CD4-positive, alpha-beta T cell treated with Interleukin-15 for 1 hour (primary cell): ENCODE data around the gene SLC38A4.

Experiments used
- DNase-seq: peaks from one replicate; pipeline ENCODE4 v3.0.0-alpha.2; 2020

Gene SLC38A4

GRCh38 chr12:46814143-46814542, 11.7 kb downstream of the SLC38A4 start:
- DNase-seq, result no peak

- DNase-seq, result no peak
Measured at GRCh38 chr12:46811185-46811584, 14.6 kb downstream of the SLC38A4 start.

- DNase-seq, result no peak
Measured at GRCh38 chr12:46808955-46809697, 16.7 kb downstream of the SLC38A4 start.

GRCh38 chr12:46808317-46808716, 17.5 kb downstream of the SLC38A4 start:
- no peak for DNase-seq

GRCh38 chr12:46804054-46804453, 21.7 kb downstream of the SLC38A4 start:
- no peak for DNase-seq

GRCh38 chr12:46803517-46803916, 22.3 kb downstream of the SLC38A4 start:
- no peak for DNase-seq

GRCh38 chr12:46801293-46801692, 24.5 kb downstream of the SLC38A4 start:
- no peak for DNase-seq

GRCh38 chr12:46800160-46800559, 25.6 kb downstream of the SLC38A4 start:
- DNase-seq, result no peak

GRCh38 chr12:46798648-46799047, 27.1 kb downstream of the SLC38A4 start:
- no peak for DNase-seq

- DNase-seq, result no peak
Measured at GRCh38 chr12:46798056-46798455, 27.7 kb downstream of the SLC38A4 start.

GRCh38 chr12:46795988-46796387, 29.8 kb downstream of the SLC38A4 start:
- DNase-seq, result no peak

- DNase-seq, result no peak
Measured at GRCh38 chr12:46794593-46795190, 31.1 kb downstream of the SLC38A4 start.

- DNase-seq, result no peak
Measured at GRCh38 chr12:46792925-46793324, 32.9 kb downstream of the SLC38A4 start.

GRCh38 chr12:46790066-46790465, 35.7 kb downstream of the SLC38A4 start:
- DNase-seq, result no peak

GRCh38 chr12:46788072-46788887, 37.5 kb downstream of the SLC38A4 start:
- no peak for DNase-seq

- DNase-seq, result no peak
Measured at GRCh38 chr12:46787496-46788055, 38.2 kb downstream of the SLC38A4 start.

GRCh38 chr12:46786774-46787173, 39.0 kb downstream of the SLC38A4 start:
- no peak for DNase-seq

GRCh38 chr12:46785382-46785781, 40.4 kb downstream of the SLC38A4 start:
- DNase-seq, result no peak

GRCh38 chr12:46783871-46784270, 41.9 kb downstream of the SLC38A4 start:
- no peak for DNase-seq

GRCh38 chr12:46779879-46780278, 45.9 kb downstream of the SLC38A4 start:
- no peak for DNase-seq

GRCh38 chr12:46779063-46779462, 46.7 kb downstream of the SLC38A4 start:
- DNase-seq, result no peak

GRCh38 chr12:46778415-46778814, 47.4 kb downstream of the SLC38A4 start:
- DNase-seq, result no peak

- no peak for DNase-seq
Measured at GRCh38 chr12:46777587-46777986, 48.2 kb downstream of the SLC38A4 start.

GRCh38 chr12:46775796-46776195, 50.0 kb downstream of the SLC38A4 start:
- DNase-seq, result no peak
